ENCODE results near the gene HOXC10.

- TF ChIP-seq CTCF (IDR thresholded peaks at IDR 0.05) (peak; percentile 73 to 94 (median 87)), POLR2A (IDR thresholded peaks at IDR 0.05) (no peak)
These were observed 47.7 kb downstream of the HOXC10 start, which contains the start of gene HOXC5 for GRCh38 chr12:54032627-54033100.
